Measurements from ENCODE around the gene SYNGR3. TPM values are rescaled to one million over a fixed set of nuclear protein-coding genes. Genes with fewer than 3 reads are reported as not detected.

SYNGR3 gene
- polyA plus RNA-seq, 1 donor from 2014 or later, result 61.0 TPM

- no peaks in the 10 kb centered on the region for H3F3A ChIP-seq (ENCODE audit: insufficient read depth, low read length, poor library complexity, severe bottlenecking)
- H3K36me3 ChIP-seq (ENCODE audit: insufficient read depth, low read length), result no peaks in the 10 kb centered on the region
- H2AFZ ChIP-seq (ENCODE audit: low read depth, low read length), result no peak overlapping the region
- H3K4me2 ChIP-seq (ENCODE audit: low read length), result peak overlapping the region; percentile 61
- peak overlapping the region; percentile 93 for H3K9ac ChIP-seq (ENCODE audit: low read length)
- H3K79me2 ChIP-seq (replicated peaks; ENCODE audit: insufficient read depth, low read length), result peaks cover 5% of the 10 kb centered on the region
- no peaks in the 10 kb centered on the region for H3K9me3 ChIP-seq (ENCODE audit: low read length)
- H4K20me1 ChIP-seq (ENCODE audit: insufficient read depth), result no peaks in the 10 kb centered on the region
- peak overlapping the region; percentile 60 for H3K27ac ChIP-seq (ENCODE audit: low read length)
- H3K27me3 ChIP-seq (ENCODE audit: insufficient read depth, low read depth, low read length), result no peaks in the 10 kb centered on the region
- TF ChIP-seq SMC3 (conservative IDR thresholded peaks at IDR 0.05; ENCODE audit: poor library complexity) (no peak), POLR2AphosphoS5 (IDR thresholded peaks at IDR 0.05) (no peak), EP300 (conservative IDR thresholded peaks at IDR 0.05; ENCODE audit: poor library complexity, severe bottlenecking) (no peak), CTCF (IDR thresholded peaks at IDR 0.05; ENCODE audit: poor library complexity, severe bottlenecking) (no peak), TAF1 (IDR thresholded peaks at IDR 0.05; ENCODE audit: low read depth) (no peak), RAD21 (conservative IDR thresholded peaks at IDR 0.05) (no peak), EZH2 (IDR thresholded peaks at IDR 0.05; ENCODE audit: borderline replicate concordance, insufficient read depth, low read length, poor library complexity, severe bottlenecking) (no peak), REST (IDR thresholded peaks at IDR 0.05; ENCODE audit: borderline replicate concordance) (no peak), MXI1 (conservative IDR thresholded peaks at IDR 0.05; ENCODE audit: poor library complexity, severe bottlenecking) (no peak)
- H3K4me3 ChIP-seq (ENCODE audit: low read length), result peak overlapping the region; percentile 88
- no peaks in the 10 kb centered on the region for H3K9me2 ChIP-seq (ENCODE audit: insufficient read depth, low read length)
Measured at GRCh38 chr16:1972490-1972877, 17.3 kb upstream of the SYNGR3 start.

GRCh38 chr16:1973461-1974156 lies 16.2 kb upstream of the SYNGR3 start:
- no peak for TF ChIP-seq POLR2AphosphoS5 (IDR thresholded peaks at IDR 0.05)
- TF ChIP-seq TAF1 (IDR thresholded peaks at IDR 0.05; ENCODE audit: low read depth), result no peak
- no peak for TF ChIP-seq EZH2 (IDR thresholded peaks at IDR 0.05; ENCODE audit: borderline replicate concordance, insufficient read depth, low read length, poor library complexity, severe bottlenecking)
- TF ChIP-seq REST (IDR thresholded peaks at IDR 0.05; ENCODE audit: borderline replicate concordance), result no peak
- TF ChIP-seq SMC3 (conservative IDR thresholded peaks at IDR 0.05; ENCODE audit: poor library complexity), result no peak
- no peak for TF ChIP-seq EP300 (conservative IDR thresholded peaks at IDR 0.05; ENCODE audit: poor library complexity, severe bottlenecking)
- no peak for TF ChIP-seq MXI1 (conservative IDR thresholded peaks at IDR 0.05; ENCODE audit: poor library complexity, severe bottlenecking)
- H3K36me3 ChIP-seq (ENCODE audit: insufficient read depth, low read length), result no peaks in the 10 kb centered on the region

More at GRCh38 chr16:1973461-1974156, 16.2 kb upstream of the SYNGR3 start:
- no peak overlapping the region for H3K4me3 ChIP-seq (ENCODE audit: low read length)
- peaks cover 4% of the 10 kb centered on the region for H3K27me3 ChIP-seq (ENCODE audit: insufficient read depth, low read depth, low read length)
- H3K79me2 ChIP-seq (replicated peaks; ENCODE audit: insufficient read depth, low read length), result peaks cover 5% of the 10 kb centered on the region
- no peaks in the 10 kb centered on the region for H3K9me3 ChIP-seq (ENCODE audit: low read length)
- H2AFZ ChIP-seq (ENCODE audit: low read depth, low read length), result no peak overlapping the region
- H3K9ac ChIP-seq (ENCODE audit: low read length), result no peak overlapping the region
- H3K4me2 ChIP-seq (ENCODE audit: low read length), result no peak overlapping the region
- no peak overlapping the region for H3K27ac ChIP-seq (ENCODE audit: low read length)
- H4K20me1 ChIP-seq (ENCODE audit: insufficient read depth), result no peaks in the 10 kb centered on the region
- no peaks in the 10 kb centered on the region for H3F3A ChIP-seq (ENCODE audit: insufficient read depth, low read length, poor library complexity, severe bottlenecking)
- H3K9me2 ChIP-seq (ENCODE audit: insufficient read depth, low read length), result no peaks in the 10 kb centered on the region
